Adipocyte (in vitro differentiated cells): Measurements from ENCODE around the gene NOS3.

ENCODE experiments used
- DNase-seq: peaks from one replicate; pipeline ENCODE4 v3.0.0-alpha.2; 2015; ENCODE audit warnings: low read depth
- H3K27me3 ChIP-seq: replicated peaks from 2 replicates; pipeline ENCODE4 v1.7.0; 2013; ENCODE audit warnings: mild to moderate bottlenecking, low read length, moderate library complexity; ENCODE audit not compliant: control insufficient read depth, insufficient read depth
- H3K36me3 ChIP-seq: 2 replicates; pipeline ENCODE4 v1.7.0; 2013; ENCODE audit warnings: low read length, mild to moderate bottlenecking, moderate library complexity; ENCODE audit not compliant: control insufficient read depth, insufficient read depth, severe bottlenecking
- H3K4me1 ChIP-seq: 2 replicates; pipeline ENCODE4 v1.7.0; 2013; ENCODE audit warnings: mild to moderate bottlenecking, low read length, moderate library complexity; ENCODE audit not compliant: control insufficient read depth, insufficient read depth
- H3K4me3 ChIP-seq: 2 replicates; pipeline ENCODE4 v1.7.0; 2013; ENCODE audit warnings: mild to moderate bottlenecking, low read length, moderate library complexity
- H3K9ac ChIP-seq: 2 replicates; pipeline ENCODE4 v1.7.0; 2013; ENCODE audit warnings: mild to moderate bottlenecking, low read length, moderate library complexity
- H3K9me3 ChIP-seq: 2 replicates; pipeline ENCODE4 v1.7.0; 2013; ENCODE audit warnings: mild to moderate bottlenecking, low read length, moderate library complexity; ENCODE audit not compliant: control insufficient read depth

NOS3 gene

DNA sequence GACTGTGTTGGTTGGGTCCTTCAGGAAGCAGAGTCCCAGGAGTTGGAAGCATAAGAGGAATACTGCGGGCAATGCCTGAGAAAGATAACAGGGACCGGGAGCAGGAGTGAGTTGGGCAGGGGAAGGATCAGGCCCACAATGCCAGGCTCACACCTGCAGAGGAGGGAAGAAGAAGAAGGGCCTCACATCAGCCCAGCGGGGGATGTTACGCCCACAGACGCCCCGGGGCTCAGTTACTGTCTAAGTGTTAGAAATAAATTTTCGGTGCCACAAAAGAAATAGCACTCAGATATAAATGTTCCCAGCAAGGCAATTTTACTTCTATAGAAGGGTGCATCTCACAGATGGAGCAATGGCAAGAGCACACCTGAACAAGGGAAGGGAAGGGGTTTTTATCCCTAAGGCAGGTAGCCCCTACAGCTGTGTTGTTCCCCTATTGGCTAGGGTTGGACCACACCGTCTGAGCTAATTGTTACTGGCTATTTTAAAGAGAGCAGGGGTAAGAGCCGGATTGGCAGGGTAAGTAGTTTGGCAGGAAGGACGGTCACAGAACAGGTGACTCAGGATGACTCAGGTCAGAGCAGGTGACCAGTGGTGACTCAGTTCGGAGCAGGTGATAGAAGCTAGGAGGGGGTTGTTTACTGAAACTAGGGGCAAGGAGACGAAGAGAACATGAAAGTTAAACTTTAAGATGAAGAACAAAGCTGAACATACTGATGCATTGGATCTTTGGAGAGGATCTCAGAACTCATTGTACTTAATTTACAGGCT is at the start of gene NOS3:
NOS3 (plus strand) TSS at position 602 of the 771 bp plus-strand sequence. CDS start 2,787 bp downstream, outside the sequence.
- peaks cover 23% of the 10 kb centered on the region for H3K9me3 ChIP-seq
- no peak within 1 kb of the TSS for H3K9ac ChIP-seq
- no peak within 1 kb of the TSS for H3K4me3 ChIP-seq
- no peaks in the 10 kb centered on the region for H3K36me3 ChIP-seq
- H3K27me3 ChIP-seq, result peaks cover 27% of the 10 kb centered on the region
- no peak for DNase-seq
- no peaks in the 10 kb centered on the region for H3K4me1 ChIP-seq

- DNase-seq, result no peak
- H3K4me3 ChIP-seq, result no peak overlapping the region
- H3K9ac ChIP-seq, result no peak overlapping the region
- no peaks in the 10 kb centered on the region for H3K9me3 ChIP-seq
- H3K36me3 ChIP-seq, result no peaks in the 10 kb centered on the region
- peaks cover 8% of the 10 kb centered on the region for H3K4me1 ChIP-seq
- peaks cover 36% of the 10 kb centered on the region for H3K27me3 ChIP-seq
Measured at GRCh38 chr7:150941351-150942000, 49.3 kb upstream of the NOS3 start.

DNA sequence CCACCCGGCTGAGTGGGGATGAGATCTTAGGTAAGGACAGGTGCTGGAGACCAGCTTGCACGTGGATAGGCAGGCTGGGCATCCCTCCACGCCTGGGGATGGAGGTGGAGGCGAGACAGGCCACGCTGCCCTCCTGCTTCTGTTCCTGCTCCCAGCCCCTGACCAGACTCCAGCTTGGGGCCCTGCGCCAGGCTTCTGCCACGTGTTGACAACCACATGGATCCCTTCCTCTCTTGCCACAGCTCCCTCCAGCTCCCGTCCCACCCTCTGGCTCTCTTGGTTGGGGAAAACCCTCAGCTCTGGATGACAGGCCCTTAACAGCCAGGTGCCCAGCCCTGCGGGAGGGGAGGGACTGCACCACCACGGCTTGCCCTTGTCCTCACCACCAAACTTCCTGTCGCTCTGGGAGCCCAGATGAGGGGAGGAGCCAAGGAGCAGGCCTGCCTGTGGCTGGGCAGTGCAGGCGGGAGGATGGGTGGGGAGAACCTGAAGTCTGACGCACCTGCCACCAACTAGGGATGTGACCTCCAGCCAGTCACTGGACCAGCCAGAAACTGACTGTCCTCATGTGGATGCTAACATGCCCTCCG is 48.7 kb upstream of the NOS3 start:
- Histone ChIP-seq H3K4me1 (peaks cover 8% of the 10 kb centered on the region), H3K4me3 (no peak overlapping the region), H3K36me3 (no peaks in the 10 kb centered on the region), H3K27me3 (peaks cover 34% of the 10 kb centered on the region), H3K9ac (no peak overlapping the region), H3K9me3 (no peaks in the 10 kb centered on the region)
- DNase-seq, result no peak

DNA sequence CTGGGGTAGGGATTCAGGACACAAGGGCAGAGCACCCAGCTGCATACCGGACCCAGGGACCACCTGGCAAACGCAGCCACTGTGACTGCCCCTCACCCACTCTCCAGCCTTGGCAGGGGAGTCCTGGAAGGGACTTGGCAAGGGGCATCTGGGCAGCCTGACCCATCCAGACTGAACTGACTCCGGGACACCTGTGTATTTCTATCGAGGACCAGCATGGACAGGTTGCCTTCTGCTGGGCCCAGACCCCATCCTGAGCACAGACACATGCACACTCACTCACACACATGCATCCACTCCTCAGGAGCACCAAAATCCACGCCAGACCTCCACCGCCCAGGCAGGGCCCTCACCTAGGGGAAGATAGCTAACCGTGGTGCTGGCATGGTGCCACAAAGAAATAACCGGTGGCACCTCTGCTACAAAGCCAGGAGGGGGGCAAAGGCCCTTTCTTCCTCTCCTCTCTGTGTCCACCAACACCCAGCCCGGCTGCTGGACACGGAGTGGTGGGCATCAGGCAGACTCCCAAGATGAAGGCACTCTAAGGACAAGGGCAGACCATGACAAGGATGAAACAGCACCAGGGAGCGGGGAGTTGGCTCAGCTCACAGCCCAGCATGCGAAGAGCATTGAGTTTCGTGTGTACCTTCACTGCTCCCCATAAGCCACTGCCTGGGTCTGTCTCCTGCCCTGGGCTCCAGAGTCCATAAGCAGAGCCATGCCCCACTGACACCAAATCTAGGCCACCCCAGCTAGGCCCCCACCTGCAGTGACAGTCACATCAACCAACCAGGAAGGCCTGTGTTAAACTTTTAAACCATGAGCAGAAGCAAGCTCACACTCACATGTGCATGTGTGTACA is 48.0 kb upstream of the NOS3 start:
- Histone ChIP-seq H3K9me3 (no peaks in the 10 kb centered on the region), H3K4me3 (no peak overlapping the region)

DNA sequence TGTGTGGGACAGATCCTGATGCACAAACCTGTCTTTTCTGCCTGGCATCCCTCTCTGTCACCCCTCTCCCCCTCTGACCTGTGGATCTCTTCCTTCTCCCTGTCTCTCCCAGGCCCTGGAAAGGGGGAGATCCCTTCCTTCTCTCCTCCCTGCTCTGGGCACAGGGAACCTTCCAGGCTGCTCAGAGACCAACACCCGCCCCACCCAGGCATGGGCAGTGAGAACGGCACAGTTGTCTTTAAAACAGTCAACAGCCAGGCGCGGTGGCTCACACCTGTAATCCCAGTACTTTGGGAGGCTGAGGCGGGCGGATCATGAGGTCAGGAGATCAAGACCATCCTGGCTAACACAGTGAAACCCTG is 47.4 kb upstream of the NOS3 start:
- DNase-seq, result no peak

More for the DNA sequence above, 48.0 kb upstream of the NOS3 start:
- Histone ChIP-seq H3K9ac (no peak overlapping the region), H3K36me3 (no peaks in the 10 kb centered on the region), H3K27me3 (peaks cover 28% of the 10 kb centered on the region), H3K4me1 (peaks cover 8% of the 10 kb centered on the region)
- no peak for DNase-seq

GRCh38 chr7:150944066-150945042 is 46.5 kb upstream of the NOS3 start:
- Histone ChIP-seq H3K9ac (no peak overlapping the region), H3K9me3 (no peaks in the 10 kb centered on the region), H3K27me3 (peaks cover 39% of the 10 kb centered on the region), H3K4me1 (no peaks in the 10 kb centered on the region), H3K36me3 (no peaks in the 10 kb centered on the region), H3K4me3 (no peak overlapping the region)
- no peak for DNase-seq

More for the DNA sequence above, 47.4 kb upstream of the NOS3 start:
- Histone ChIP-seq H3K4me1 (peaks cover 3% of the 10 kb centered on the region), H3K9me3 (no peaks in the 10 kb centered on the region), H3K4me3 (no peak overlapping the region), H3K9ac (no peak overlapping the region), H3K27me3 (peaks cover 31% of the 10 kb centered on the region), H3K36me3 (no peaks in the 10 kb centered on the region)

- Histone ChIP-seq H3K36me3 (no peaks in the 10 kb centered on the region), H3K4me3 (no peak overlapping the region), H3K9me3 (no peaks in the 10 kb centered on the region), H3K4me1 (no peaks in the 10 kb centered on the region), H3K9ac (no peak overlapping the region), H3K27me3 (peaks cover 39% of the 10 kb centered on the region)
- DNase-seq, result no peak
Measured at GRCh38 chr7:150945171-150945852, 45.5 kb upstream of the NOS3 start.

DNA sequence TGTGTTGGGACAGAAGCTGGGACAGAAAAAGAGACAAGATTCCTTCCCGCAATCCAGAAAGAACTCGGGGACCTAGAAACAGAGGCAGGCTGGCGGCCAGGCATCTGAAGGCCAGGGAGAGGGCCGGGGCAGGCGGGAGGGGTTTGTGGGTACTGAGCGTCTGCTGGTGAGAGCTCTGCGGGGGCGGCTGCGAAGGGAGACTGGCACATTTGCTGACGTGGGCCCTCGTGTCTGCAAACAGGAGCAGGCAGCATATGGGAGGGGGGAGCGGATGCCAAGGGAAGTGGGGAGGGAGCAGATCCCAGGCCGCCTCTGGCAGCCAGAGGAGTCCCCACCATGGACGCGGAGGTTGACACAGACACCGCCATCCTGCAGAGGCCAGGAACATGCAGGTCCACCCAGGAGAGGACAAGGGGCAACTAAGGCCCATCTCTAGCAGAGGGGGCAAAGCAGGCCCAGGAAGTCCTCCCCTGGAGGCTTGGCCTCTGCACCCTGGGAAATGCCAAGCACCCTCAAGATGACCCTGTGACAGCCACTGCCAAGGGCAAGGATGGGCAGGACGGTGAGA is 44.9 kb upstream of the NOS3 start:
- Histone ChIP-seq H3K9me3 (no peaks in the 10 kb centered on the region), H3K4me1 (no peaks in the 10 kb centered on the region), H3K36me3 (no peaks in the 10 kb centered on the region), H3K4me3 (no peak overlapping the region), H3K9ac (no peak overlapping the region), H3K27me3 (peaks cover 39% of the 10 kb centered on the region)
- DNase-seq, result peak; percentile 12

- Histone ChIP-seq H3K9me3 (no peaks in the 10 kb centered on the region), H3K4me3 (no peak overlapping the region), H3K27me3 (peaks cover 32% of the 10 kb centered on the region), H3K36me3 (no peaks in the 10 kb centered on the region), H3K9ac (no peak overlapping the region), H3K4me1 (no peaks in the 10 kb centered on the region)
- no peak for DNase-seq
Measured at GRCh38 chr7:150946421-150947240, 44.2 kb upstream of the NOS3 start.
